ENCODE measurements around the gene DIS3.
"Not testable (repeated sequence)": the region's sequence is repeated elsewhere in the genome, so short reads cannot be mapped to it uniquely, and the experiment has no call there.

The DIS3 gene

GRCh38 chr13:72737033-72737432 is 44.7 kb downstream of the DIS3 start:
- DNase-seq, result no peak

- no peak for DNase-seq
Observed at GRCh38 chr13:72728290-72728605, 53.5 kb downstream of the DIS3 start.

- peak; percentile 89 for DNase-seq
Observed at GRCh38 chr13:72727417-72728289, 54.0 kb downstream of the DIS3 start, which contains the start of the genes BORA and MZT1. TSS of gene BORA (plus strand) at chr13:72727923. CDS start at chr13:72728941, 1,018 bp downstream. TSS of gene MZT1 (minus strand) at chr13:72727629. CDS start at chr13:72727602, 27 bp downstream.

- peak; percentile 38 for DNase-seq
Observed at GRCh38 chr13:72726726-72727416, 54.8 kb downstream of the DIS3 start.

GRCh38 chr13:72726185-72726584 is 55.5 kb downstream of the DIS3 start:
- DNase-seq, result not testable (repeated sequence)

- no peak for DNase-seq
Observed at GRCh38 chr13:72716776-72717175, 64.9 kb downstream of the DIS3 start.

Data from activated gamma-delta T cell (primary cell).